ENCODE results near the gene LGALS1.
A peak's percentile ranks its signal among the peaks of the same experiment; 100 is the strongest.
"Not testable (repeated sequence)": the region's sequence is repeated elsewhere in the genome, so short reads cannot be mapped to it uniquely, and the experiment has no call there.

LGALS1 gene

GRCh38 chr22:37639771-37640590 lies 35.5 kb upstream of the LGALS1 start:
- H3K4me3 ChIP-seq (ENCODE audit: low read depth, low read length): peak overlapping the region; percentile 71
- peak overlapping the region; percentile 68 for H3K27ac ChIP-seq (ENCODE audit: low read depth, low read length)
- no peaks in the 10 kb centered on the region for H3K27me3 ChIP-seq (ENCODE audit: control insufficient read depth, insufficient read depth, low read length)
- H3K36me3 ChIP-seq (ENCODE audit: control insufficient read depth, insufficient read depth, low read length): peaks cover 21% of the 10 kb centered on the region
- H3K9ac ChIP-seq (ENCODE audit: low read depth, low read length): no peak overlapping the region; the same call in 1 of the 2 replicates
- H3K9me3 ChIP-seq (ENCODE audit: control insufficient read depth, insufficient read depth, low read length): no peaks in the 10 kb centered on the region
- H3K4me1 ChIP-seq (ENCODE audit: control insufficient read depth, insufficient read depth, low read length): peaks cover 18% of the 10 kb centered on the region; the same call in 1 of the 2 replicates

DNA sequence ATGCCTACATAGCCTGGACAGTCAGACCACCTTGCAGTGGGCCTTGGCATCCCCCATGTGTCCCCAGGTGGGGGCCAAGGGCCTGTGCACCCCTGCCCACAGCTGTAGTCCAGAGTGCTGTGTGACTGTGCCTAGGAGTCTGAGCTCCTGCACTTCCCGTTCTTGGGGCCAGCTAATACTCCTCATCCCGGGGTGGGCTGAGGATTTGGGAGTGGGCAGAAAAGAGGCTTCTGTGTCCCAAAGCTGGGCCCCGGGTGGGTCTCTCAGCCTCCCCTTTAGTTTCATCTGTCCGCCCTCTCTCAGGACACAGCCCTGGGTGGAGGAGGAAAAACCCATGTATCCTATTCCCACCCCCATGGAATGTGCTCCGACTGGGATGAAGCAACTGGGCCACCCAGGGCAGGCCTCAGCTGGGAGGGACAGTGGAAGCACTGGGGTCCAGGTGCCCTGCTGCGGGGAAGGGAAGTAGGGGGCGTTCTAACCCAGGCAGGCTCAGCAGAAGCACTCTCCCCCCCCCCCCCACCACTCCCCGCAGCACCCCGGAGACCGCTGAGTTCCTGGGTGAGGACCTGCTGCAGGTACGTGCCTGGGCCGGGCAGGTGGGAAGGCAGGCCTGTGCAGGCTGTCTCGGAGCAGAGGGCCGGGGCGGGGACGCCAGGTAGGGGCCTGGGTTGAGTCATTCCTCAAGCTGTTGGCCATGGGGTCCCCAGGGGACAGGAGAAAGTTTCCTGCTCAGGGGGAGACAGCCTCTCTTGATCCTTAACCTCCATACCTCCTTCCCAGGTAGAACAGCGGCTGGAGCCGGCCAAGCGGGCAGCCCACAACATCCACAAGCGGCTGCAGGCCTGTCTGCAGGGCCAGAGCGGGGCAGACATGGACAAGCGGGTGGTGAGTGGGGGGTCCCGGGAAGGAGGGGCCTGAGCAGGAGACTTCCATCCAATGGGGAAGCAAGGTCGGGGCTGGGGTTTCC lies 34.6 kb upstream of the LGALS1 start:
- Histone ChIP-seq H3K4me3 (ENCODE audit: low read depth, low read length) (peak overlapping the region; percentile 71), H3K36me3 (ENCODE audit: control insufficient read depth, insufficient read depth, low read length) (peaks cover 29% of the 10 kb centered on the region), H3K27ac (ENCODE audit: low read depth, low read length) (no peak overlapping the region)

DNA sequence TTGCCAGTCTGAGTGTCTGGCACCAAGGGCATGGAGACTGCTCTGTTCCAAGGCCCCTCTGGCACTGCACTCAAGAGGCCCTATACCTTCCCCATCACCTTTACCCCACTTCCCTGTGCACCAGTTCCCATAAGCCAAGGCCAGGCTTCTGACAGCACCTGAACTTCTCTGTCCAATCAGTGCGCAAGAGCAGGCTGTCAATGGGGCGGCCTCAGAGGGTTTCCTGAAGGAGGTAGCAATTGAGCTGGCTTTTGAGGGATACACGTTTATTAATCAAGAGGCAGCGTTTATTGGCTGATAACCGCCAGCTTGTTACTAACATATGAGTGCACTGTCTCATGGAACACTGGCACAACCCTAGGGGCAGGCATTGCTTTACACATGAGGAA lies 33.9 kb upstream of the LGALS1 start:
- Histone ChIP-seq H3K27me3 (ENCODE audit: control insufficient read depth, insufficient read depth, low read length) (no peaks in the 10 kb centered on the region), H3K27ac (ENCODE audit: low read depth, low read length) (no peak overlapping the region), H3K36me3 (ENCODE audit: control insufficient read depth, insufficient read depth, low read length) (peaks cover 31% of the 10 kb centered on the region), H3K4me1 (ENCODE audit: control insufficient read depth, insufficient read depth, low read length) (peaks cover 17% of the 10 kb centered on the region; the same call in 1 of the 2 replicates), H3K4me3 (ENCODE audit: low read depth, low read length) (no peak overlapping the region), H3K9ac (ENCODE audit: low read depth, low read length) (no peak overlapping the region), H3K9me3 (ENCODE audit: control insufficient read depth, insufficient read depth, low read length) (no peaks in the 10 kb centered on the region)

More for the DNA sequence above, 34.6 kb upstream of the LGALS1 start:
- Histone ChIP-seq H3K9me3 (ENCODE audit: control insufficient read depth, insufficient read depth, low read length) (no peaks in the 10 kb centered on the region), H3K9ac (ENCODE audit: low read depth, low read length) (no peak overlapping the region; the same call in 1 of the 2 replicates), H3K27me3 (ENCODE audit: control insufficient read depth, insufficient read depth, low read length) (no peaks in the 10 kb centered on the region), H3K4me1 (ENCODE audit: control insufficient read depth, insufficient read depth, low read length) (peaks cover 18% of the 10 kb centered on the region; the same call in 1 of the 2 replicates)

DNA sequence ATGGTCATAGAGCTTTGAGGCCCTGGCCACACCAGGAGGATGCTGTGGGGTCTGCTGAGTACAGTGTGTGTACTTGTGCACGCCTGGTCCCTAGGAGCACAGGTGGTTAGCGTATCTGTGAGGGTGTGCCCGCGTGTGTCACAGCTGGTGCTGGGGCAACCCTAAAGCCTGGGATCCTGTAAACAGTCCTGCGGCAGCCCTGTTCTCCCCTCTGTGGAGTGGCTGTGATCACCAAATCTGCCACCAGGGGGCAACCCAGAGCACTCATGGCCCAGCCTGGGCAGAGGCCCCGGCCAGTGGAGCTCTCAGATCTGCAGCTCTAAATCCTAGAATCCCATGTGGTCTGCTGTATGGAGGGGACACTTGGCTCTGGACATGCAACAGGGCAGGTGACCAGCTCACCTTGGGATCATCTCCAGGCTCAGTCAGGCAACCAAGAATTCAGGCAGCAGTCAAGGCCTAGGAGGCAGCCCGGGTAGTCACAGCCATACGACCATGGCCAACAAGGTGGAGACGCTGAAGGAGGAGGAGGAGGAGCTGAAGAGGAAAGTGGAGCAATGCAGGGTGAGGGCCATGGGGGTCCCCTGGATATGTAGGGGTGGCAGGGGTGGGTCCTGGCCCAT lies 32.1 kb upstream of the LGALS1 start:
- no peaks in the 10 kb centered on the region for H3K27me3 ChIP-seq (ENCODE audit: control insufficient read depth, insufficient read depth, low read length)
- peaks cover 46% of the 10 kb centered on the region for H3K36me3 ChIP-seq (ENCODE audit: control insufficient read depth, insufficient read depth, low read length)
- no peak overlapping the region for H3K9ac ChIP-seq (ENCODE audit: low read depth, low read length)
- H3K27ac ChIP-seq (ENCODE audit: low read depth, low read length): no peak overlapping the region
- peaks cover 12% of the 10 kb centered on the region; the same call in 1 of the 2 replicates for H3K4me1 ChIP-seq (ENCODE audit: control insufficient read depth, insufficient read depth, low read length)
- no peaks in the 10 kb centered on the region for H3K9me3 ChIP-seq (ENCODE audit: control insufficient read depth, insufficient read depth, low read length)
- no peak overlapping the region for H3K4me3 ChIP-seq (ENCODE audit: low read depth, low read length)

- Histone ChIP-seq H3K27me3 (ENCODE audit: control insufficient read depth, insufficient read depth, low read length) (no peaks in the 10 kb centered on the region), H3K4me1 (ENCODE audit: control insufficient read depth, insufficient read depth, low read length) (no peaks in the 10 kb centered on the region), H3K4me3 (ENCODE audit: low read depth, low read length) (no peak overlapping the region), H3K9me3 (ENCODE audit: control insufficient read depth, insufficient read depth, low read length) (no peaks in the 10 kb centered on the region), H3K27ac (ENCODE audit: low read depth, low read length) (no peak overlapping the region), H3K36me3 (ENCODE audit: control insufficient read depth, insufficient read depth, low read length) (peaks cover 64% of the 10 kb centered on the region), H3K9ac (ENCODE audit: low read depth, low read length) (no peak overlapping the region)
These were observed 28.1 kb upstream of the LGALS1 start for GRCh38 chr22:37647317-37647716.

- no peaks in the 10 kb centered on the region for H3K9me3 ChIP-seq (ENCODE audit: control insufficient read depth, insufficient read depth, low read length)
- no peak overlapping the region for H3K27ac ChIP-seq (ENCODE audit: low read depth, low read length)
- no peaks in the 10 kb centered on the region for H3K4me1 ChIP-seq (ENCODE audit: control insufficient read depth, insufficient read depth, low read length)
- H3K4me3 ChIP-seq (ENCODE audit: low read depth, low read length): no peak overlapping the region
- H3K9ac ChIP-seq (ENCODE audit: low read depth, low read length): no peak overlapping the region
- no peaks in the 10 kb centered on the region for H3K27me3 ChIP-seq (ENCODE audit: control insufficient read depth, insufficient read depth, low read length)
- peaks cover 66% of the 10 kb centered on the region for H3K36me3 ChIP-seq (ENCODE audit: control insufficient read depth, insufficient read depth, low read length)
These were observed 27.5 kb upstream of the LGALS1 start for GRCh38 chr22:37647928-37648327.

GRCh38 chr22:37650463-37651136 lies 24.8 kb upstream of the LGALS1 start:
- no peaks in the 10 kb centered on the region for H3K9me3 ChIP-seq (ENCODE audit: control insufficient read depth, insufficient read depth, low read length)
- H3K27me3 ChIP-seq (ENCODE audit: control insufficient read depth, insufficient read depth, low read length): no peaks in the 10 kb centered on the region
- no peak overlapping the region for H3K4me3 ChIP-seq (ENCODE audit: low read depth, low read length)
- no peak overlapping the region for H3K9ac ChIP-seq (ENCODE audit: low read depth, low read length)
- H3K4me1 ChIP-seq (ENCODE audit: control insufficient read depth, insufficient read depth, low read length): no peaks in the 10 kb centered on the region
- H3K36me3 ChIP-seq (ENCODE audit: control insufficient read depth, insufficient read depth, low read length): peaks cover 52% of the 10 kb centered on the region
- no peak overlapping the region for H3K27ac ChIP-seq (ENCODE audit: low read depth, low read length)

- Histone ChIP-seq H3K27ac (ENCODE audit: low read depth, low read length) (no peak overlapping the region), H3K4me1 (ENCODE audit: control insufficient read depth, insufficient read depth, low read length) (peaks cover 3% of the 10 kb centered on the region), H3K36me3 (ENCODE audit: control insufficient read depth, insufficient read depth, low read length) (peaks cover 33% of the 10 kb centered on the region), H3K9me3 (ENCODE audit: control insufficient read depth, insufficient read depth, low read length) (no peaks in the 10 kb centered on the region), H3K9ac (ENCODE audit: low read depth, low read length) (no peak overlapping the region), H3K4me3 (ENCODE audit: low read depth, low read length) (no peak overlapping the region), H3K27me3 (ENCODE audit: control insufficient read depth, insufficient read depth, low read length) (no peaks in the 10 kb centered on the region)
These were observed 20.7 kb upstream of the LGALS1 start for GRCh38 chr22:37654563-37655251.

GRCh38 chr22:37655252-37655563 lies 20.2 kb upstream of the LGALS1 start:
- H3K4me1 ChIP-seq (ENCODE audit: control insufficient read depth, insufficient read depth, low read length): peaks cover 6% of the 10 kb centered on the region
- no peak overlapping the region for H3K27ac ChIP-seq (ENCODE audit: low read depth, low read length)
- no peak overlapping the region for H3K4me3 ChIP-seq (ENCODE audit: low read depth, low read length)
- H3K36me3 ChIP-seq (ENCODE audit: control insufficient read depth, insufficient read depth, low read length): peaks cover 28% of the 10 kb centered on the region
- no peaks in the 10 kb centered on the region for H3K27me3 ChIP-seq (ENCODE audit: control insufficient read depth, insufficient read depth, low read length)
- no peak overlapping the region for H3K9ac ChIP-seq (ENCODE audit: low read depth, low read length)
- no peaks in the 10 kb centered on the region for H3K9me3 ChIP-seq (ENCODE audit: control insufficient read depth, insufficient read depth, low read length)

GRCh38 chr22:37656583-37656982 lies 18.9 kb upstream of the LGALS1 start:
- not testable (repeated sequence) for H3K4me3 ChIP-seq (ENCODE audit: low read depth, low read length); H3K27ac ChIP-seq (ENCODE audit: low read depth, low read length); H3K9ac ChIP-seq (ENCODE audit: low read depth, low read length); H3K27me3 ChIP-seq (ENCODE audit: control insufficient read depth, insufficient read depth, low read length); H3K9me3 ChIP-seq (ENCODE audit: control insufficient read depth, insufficient read depth, low read length); H3K4me1 ChIP-seq (ENCODE audit: control insufficient read depth, insufficient read depth, low read length)
- peaks cover 14% of the 10 kb centered on the region for H3K36me3 ChIP-seq (ENCODE audit: control insufficient read depth, insufficient read depth, low read length)
